HFFc6 (cell line): ENCODE measurements around the gene OXNAD1. TPM values are rescaled to one million over a fixed set of nuclear protein-coding genes. Genes with fewer than 3 reads are reported as not detected.
"Not testable (repeated sequence)": the region's sequence is repeated elsewhere in the genome, so short reads cannot be mapped to it uniquely, and the experiment has no call there.

Experiments
- DNase-seq: peaks from one replicate; pipeline ENCODE4 v3.0.0-alpha.2; 2018
- H3K27ac Mint-ChIP-seq: 2 replicates; pipeline ENCODE4 v1.8.0; 2020; ENCODE audit warnings: mild to moderate bottlenecking, mixed read lengths
- H3K27me3 Mint-ChIP-seq: 2 replicates; pipeline ENCODE4 v1.8.0; 2021; ENCODE audit warnings: mild to moderate bottlenecking, moderate library complexity, mixed read lengths; ENCODE audit not compliant: insufficient read depth
- H3K36me3 Mint-ChIP-seq: 2 replicates; pipeline ENCODE4 v1.8.0; 2021; ENCODE audit warnings: low read depth, mixed read lengths
- H3K4me1 Mint-ChIP-seq: 2 replicates; pipeline ENCODE4 v1.8.0; 2020; ENCODE audit warnings: low read depth, mixed read lengths
- H3K4me3 Mint-ChIP-seq: 2 replicates; pipeline ENCODE4 v1.8.0; 2020; ENCODE audit warnings: mild to moderate bottlenecking, moderate library complexity, mixed read lengths
- H3K9me3 Mint-ChIP-seq: 2 replicates; pipeline ENCODE4 v1.8.0; 2020; ENCODE audit warnings: mild to moderate bottlenecking, mixed read lengths
- total RNA-seq, 6 experiments: library from RNA; stranded (reverse); fragmentation: NEBNext Ultra II Directional; extraction: Animal tissue kit (Norgen Biotek cat#: 25700); gene quantifications; 2 replicates in 1 of 6; 3 replicates in 5 of 6; pipeline ENCODE4 v1.2.3, GENCODE V29; 2021
- TF ChIP-seq, protein P1 (sequence below): fragments of 200-600 bp; sonication (generic); IDR thresholded peaks from 2 replicates; pipeline ENCODE4 v1.5.0; 2021; ENCODE audit warnings: antibody characterized with exemption, mild to moderate bottlenecking

Gene OXNAD1
- total RNA-seq, 6 experiments from 2014 or later, result 6.4 to 8.7 (median 8.1) TPM

DNA sequence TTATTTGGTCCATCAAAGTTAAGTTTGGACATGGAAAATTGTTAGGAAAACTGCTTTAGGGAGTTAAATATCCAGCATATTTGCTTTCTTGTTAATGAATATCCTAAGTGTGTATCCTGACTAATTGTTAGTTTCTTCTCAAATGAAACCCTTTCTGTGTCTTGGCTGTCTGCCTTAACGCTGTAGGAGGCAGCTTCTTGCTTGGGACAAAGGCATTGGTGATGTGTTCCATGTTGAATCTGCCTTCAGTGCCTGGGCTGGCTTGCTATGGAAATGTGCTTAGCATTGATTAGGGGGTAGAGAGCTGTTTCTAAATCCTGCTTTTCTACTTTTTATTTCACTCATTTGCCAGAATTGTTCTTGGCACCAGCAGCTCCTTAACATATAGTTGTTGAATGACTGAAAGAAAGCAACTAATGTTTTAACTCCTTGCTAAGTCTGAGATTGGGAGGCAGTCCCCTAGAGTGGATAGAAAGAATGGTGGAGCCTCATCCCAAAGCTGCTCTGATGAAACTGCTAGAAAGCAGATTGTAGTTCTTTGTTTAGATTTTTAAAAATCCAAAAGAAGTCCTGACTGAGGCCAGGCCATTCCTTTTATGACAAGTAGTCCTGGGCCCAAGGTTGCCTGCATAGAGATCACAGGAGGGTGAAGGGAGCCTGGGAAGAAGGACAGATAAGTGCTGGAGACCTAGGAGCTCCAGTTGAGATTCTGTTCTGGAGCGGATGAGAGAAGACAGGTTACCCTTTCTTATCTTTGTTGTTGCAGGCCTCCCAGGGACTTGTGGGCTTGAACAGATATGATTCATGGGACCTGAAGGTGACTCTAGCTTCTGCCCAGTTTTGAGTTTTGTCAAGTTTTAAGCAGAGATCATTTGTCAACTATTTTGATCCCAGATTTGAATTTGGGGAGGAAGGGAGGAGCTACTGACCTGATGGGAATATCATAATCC, 39.3 kb downstream of the OXNAD1 start:
- Mint-ChIP-seq H3K36me3 (peaks cover 15% of the 10 kb centered on the region), H3K9me3 (no peaks in the 10 kb centered on the region), H3K4me1 (peaks cover 8% of the 10 kb centered on the region), H3K27ac (no peak overlapping the region; the same call in 1 of the 2 replicates), H3K27me3 (no peaks in the 10 kb centered on the region; the same call in 1 of the 2 replicates), H3K4me3 (no peak overlapping the region)
- no peak for DNase-seq
- TF ChIP-seq, protein P1, sequence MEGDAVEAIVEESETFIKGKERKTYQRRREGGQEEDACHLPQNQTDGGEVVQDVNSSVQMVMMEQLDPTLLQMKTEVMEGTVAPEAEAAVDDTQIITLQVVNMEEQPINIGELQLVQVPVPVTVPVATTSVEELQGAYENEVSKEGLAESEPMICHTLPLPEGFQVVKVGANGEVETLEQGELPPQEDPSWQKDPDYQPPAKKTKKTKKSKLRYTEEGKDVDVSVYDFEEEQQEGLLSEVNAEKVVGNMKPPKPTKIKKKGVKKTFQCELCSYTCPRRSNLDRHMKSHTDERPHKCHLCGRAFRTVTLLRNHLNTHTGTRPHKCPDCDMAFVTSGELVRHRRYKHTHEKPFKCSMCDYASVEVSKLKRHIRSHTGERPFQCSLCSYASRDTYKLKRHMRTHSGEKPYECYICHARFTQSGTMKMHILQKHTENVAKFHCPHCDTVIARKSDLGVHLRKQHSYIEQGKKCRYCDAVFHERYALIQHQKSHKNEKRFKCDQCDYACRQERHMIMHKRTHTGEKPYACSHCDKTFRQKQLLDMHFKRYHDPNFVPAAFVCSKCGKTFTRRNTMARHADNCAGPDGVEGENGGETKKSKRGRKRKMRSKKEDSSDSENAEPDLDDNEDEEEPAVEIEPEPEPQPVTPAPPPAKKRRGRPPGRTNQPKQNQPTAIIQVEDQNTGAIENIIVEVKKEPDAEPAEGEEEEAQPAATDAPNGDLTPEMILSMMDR, result no peak

DNA sequence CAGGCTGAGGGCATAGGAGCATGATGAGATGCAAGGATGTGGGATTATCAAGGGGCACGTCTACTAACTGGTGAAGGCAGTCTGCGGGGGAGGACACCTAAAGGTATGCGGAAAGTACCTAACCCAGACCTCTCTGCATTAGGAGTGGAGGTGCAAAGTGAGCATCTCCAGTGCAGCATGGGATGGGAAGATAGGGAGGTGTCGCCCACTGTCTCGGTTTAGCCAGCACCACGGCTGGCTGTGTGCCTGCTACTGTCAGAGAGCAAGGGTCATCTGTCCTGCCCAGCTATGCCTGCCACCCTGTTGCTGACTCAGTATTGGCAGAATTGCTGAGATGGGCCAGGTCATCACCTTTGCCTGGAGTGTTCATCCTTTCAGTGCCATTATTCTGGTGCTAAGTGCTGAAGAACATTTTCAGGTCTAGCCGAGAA, 40.1 kb downstream of the OXNAD1 start:
- peaks cover 15% of the 10 kb centered on the region for H3K36me3 Mint-ChIP-seq
- DNase-seq, result no peak
- no peak overlapping the region for H3K27ac Mint-ChIP-seq
- H3K4me3 Mint-ChIP-seq, result no peak overlapping the region
- H3K27me3 Mint-ChIP-seq, result no peaks in the 10 kb centered on the region; the same call in 1 of the 2 replicates
- H3K4me1 Mint-ChIP-seq, result peaks cover 16% of the 10 kb centered on the region
- TF ChIP-seq, protein P1, result no peak
- H3K9me3 Mint-ChIP-seq, result no peaks in the 10 kb centered on the region

DNA sequence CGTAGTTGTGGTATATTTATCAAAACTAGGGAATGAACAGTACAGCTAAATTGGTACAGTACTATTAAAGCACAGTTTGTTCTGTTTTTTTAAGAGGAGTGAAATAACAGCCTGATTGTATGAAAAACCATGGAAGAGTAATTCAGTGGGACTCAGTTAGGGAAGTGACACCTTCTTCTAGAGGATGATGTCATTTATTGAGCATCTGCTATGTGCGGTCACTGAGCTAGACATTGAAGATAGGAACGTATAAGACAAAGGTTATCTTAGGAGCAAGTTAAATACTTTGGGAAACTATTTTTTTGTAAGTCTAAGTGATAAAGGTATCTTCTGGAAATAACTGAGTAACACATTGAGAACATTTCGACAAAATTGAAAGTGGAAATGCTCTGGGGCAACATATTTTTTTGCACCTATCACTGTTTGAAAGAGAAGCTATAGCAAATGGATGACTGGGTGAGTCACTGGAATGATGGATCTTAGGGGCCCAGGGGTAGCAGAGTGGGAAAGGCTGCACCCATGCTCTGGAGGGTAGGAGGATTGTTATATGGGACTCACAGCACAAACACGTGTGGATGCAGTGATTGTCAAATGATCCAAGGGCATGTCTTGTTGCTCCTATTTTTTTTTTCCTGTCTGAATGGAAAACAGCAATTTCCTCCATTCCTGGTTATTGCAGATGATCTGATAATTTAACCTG, 43.0 kb downstream of the OXNAD1 start:
- H3K9me3 Mint-ChIP-seq, result no peaks in the 10 kb centered on the region
- H3K27me3 Mint-ChIP-seq, result no peaks in the 10 kb centered on the region; the same call in 1 of the 2 replicates
- H3K36me3 Mint-ChIP-seq, result peaks cover 20% of the 10 kb centered on the region
- no peak overlapping the region for H3K27ac Mint-ChIP-seq
- DNase-seq, result no peak
- H3K4me1 Mint-ChIP-seq, result peaks cover 16% of the 10 kb centered on the region
- TF ChIP-seq, protein P1, result no peak
- H3K4me3 Mint-ChIP-seq, result no peak overlapping the region

DNA sequence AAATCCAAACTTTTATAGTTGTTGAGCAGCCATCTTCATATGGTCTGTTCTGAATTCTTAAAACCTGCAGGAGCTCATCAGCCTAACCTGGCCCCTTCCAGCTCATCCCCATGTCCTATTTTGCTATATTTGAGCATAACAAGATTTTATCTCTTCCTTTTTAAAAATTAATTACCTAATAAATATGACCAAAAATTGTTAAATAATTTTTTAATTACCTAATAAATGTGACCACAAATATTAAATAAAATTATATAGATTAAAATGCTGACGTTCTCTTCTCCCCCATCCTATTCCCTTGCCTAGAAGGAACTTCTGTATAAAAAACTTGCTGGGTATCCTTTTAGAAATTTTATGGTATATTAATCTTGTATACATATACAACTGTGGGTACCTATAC, 43.7 kb downstream of the OXNAD1 start:
- TF ChIP-seq, protein P1, result no peak
- Mint-ChIP-seq H3K27me3 (no peaks in the 10 kb centered on the region; the same call in 1 of the 2 replicates), H3K4me1 (peaks cover 16% of the 10 kb centered on the region), H3K27ac (no peak overlapping the region), H3K36me3 (peaks cover 15% of the 10 kb centered on the region; the same call in 1 of the 2 replicates), H3K4me3 (no peak overlapping the region), H3K9me3 (no peaks in the 10 kb centered on the region)
- DNase-seq, result no peak

DNA sequence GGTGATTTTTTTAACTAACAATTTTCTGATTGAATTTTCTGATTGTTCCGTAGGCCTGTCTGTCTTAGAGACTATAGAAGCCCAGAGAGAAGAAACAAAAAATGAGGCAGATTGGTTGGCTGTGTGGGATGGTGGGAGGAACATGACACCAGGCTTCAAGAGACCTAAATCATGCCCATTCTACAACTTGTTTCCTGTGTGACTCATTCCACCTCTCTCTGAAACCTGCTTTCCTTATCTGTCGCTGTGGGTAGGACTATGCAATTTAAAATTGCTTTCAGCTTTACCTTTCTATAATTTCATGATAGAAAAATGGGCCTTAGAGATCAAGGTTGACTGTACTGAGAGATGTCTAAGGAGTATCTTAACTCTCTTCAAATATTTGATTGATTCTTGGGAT, 44.5 kb downstream of the OXNAD1 start:
- H3K27me3 Mint-ChIP-seq, result no peaks in the 10 kb centered on the region; the same call in 1 of the 2 replicates
- H3K4me1 Mint-ChIP-seq, result peaks cover 16% of the 10 kb centered on the region
- TF ChIP-seq, protein P1, result no peak
- H3K4me3 Mint-ChIP-seq, result no peak overlapping the region
- DNase-seq, result no peak
- H3K9me3 Mint-ChIP-seq, result no peaks in the 10 kb centered on the region
- H3K27ac Mint-ChIP-seq, result peak overlapping the region; percentile 45
- H3K36me3 Mint-ChIP-seq, result peaks cover 15% of the 10 kb centered on the region; the same call in 1 of the 2 replicates

DNA sequence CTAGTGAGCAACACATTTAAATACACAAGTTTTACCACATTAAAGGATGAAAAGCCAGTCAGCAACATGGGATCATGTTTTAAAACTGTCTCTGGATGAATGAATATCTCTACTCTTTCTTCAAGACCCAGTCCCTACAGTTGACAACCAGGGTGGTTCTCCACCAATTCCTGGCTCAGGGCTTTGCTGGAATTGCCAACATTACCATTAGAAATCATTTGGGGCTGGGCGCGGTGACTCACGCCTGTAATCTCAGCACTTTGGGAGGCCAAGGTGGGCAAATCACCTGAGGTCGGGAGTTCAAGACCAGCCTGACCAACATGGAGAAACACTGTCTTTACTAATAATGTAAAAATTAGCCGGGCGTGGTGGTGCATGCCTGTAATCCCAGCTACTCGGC, 45.5 kb downstream of the OXNAD1 start:
- DNase-seq, H3K27me3 Mint-ChIP-seq, H3K9me3 Mint-ChIP-seq, H3K4me3 Mint-ChIP-seq, H3K27ac Mint-ChIP-seq: not testable (repeated sequence)
- Mint-ChIP-seq H3K4me1 (peaks cover 16% of the 10 kb centered on the region), H3K36me3 (0 out of 2 replicates have a peak, but pooled peaks cover 14% of the 10 kb centered on the region)
